ENCODE measurements around the gene PATJ. TPM values are rescaled to one million over a fixed set of nuclear protein-coding genes. Genes with fewer than 3 reads are reported as not detected.

The PATJ gene
- total and polyA plus RNA-seq, 2 donors (not counting 3 experiments of a cell fraction or from before 2014, with no cell fraction given) = 1.1 to 3.0 TPM

DNA sequence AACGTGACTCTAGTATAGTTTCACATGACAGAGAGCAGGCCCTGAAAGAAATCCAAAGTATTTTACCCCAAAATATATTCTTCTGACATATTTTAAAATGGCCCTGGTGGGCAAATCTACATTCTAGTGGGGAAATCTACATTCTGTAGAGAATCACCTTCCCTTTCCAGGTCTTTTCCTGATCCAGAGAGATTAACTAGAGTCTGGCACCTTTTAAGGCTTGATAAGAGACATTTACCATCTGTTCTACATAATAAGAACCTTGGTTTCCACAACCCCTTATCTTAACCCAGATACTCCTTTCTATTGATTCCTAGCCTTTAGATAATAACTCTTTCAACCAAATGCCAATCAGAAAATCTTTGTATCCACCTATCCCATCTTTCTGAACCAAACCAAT is 435.3 kb downstream of the PATJ start:
- H3K27ac ChIP-seq (ENCODE audit: insufficient read depth, low read depth, low read length) = no peak overlapping the region
- H3K9ac ChIP-seq (replicated peaks; ENCODE audit: extremely low read depth, insufficient read depth, low read length) = no peak overlapping the region
- ChIA-PET CTCF (no interaction called here), POLR2A (no interaction called here)
- TF ChIP-seq, protein P1, sequence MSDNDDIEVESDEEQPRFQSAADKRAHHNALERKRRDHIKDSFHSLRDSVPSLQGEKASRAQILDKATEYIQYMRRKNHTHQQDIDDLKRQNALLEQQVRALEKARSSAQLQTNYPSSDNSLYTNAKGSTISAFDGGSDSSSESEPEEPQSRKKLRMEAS (IDR thresholded peaks at IDR 0.05; ENCODE audit: insufficient read depth, insufficient read length) = no peak
- TF ChIP-seq POLR2A (IDR thresholded peaks at IDR 0.05; ENCODE audit: low read depth, low read length) (no peak), JUN (IDR thresholded peaks at IDR 0.05; ENCODE audit: borderline replicate concordance, insufficient read depth, insufficient read length, low read depth) (no peak), FOS (IDR thresholded peaks at IDR 0.05; ENCODE audit: borderline replicate concordance, insufficient read depth, low read length) (no peak), MYC (IDR thresholded peaks at IDR 0.05; ENCODE audit: low read depth, low read length) (no peak), POLR2AphosphoS5 (IDR thresholded peaks at IDR 0.05; ENCODE audit: insufficient read depth, low read depth, low read length) (no peak), GATA2 (IDR thresholded peaks at IDR 0.05; ENCODE audit: insufficient read depth, insufficient read length, low read depth, low read length) (no peak), EZH2 (IDR thresholded peaks at IDR 0.05; ENCODE audit: borderline replicate concordance, low read depth, low read length, severe bottlenecking) (no peak)
- TF ChIP-seq, protein P2, sequence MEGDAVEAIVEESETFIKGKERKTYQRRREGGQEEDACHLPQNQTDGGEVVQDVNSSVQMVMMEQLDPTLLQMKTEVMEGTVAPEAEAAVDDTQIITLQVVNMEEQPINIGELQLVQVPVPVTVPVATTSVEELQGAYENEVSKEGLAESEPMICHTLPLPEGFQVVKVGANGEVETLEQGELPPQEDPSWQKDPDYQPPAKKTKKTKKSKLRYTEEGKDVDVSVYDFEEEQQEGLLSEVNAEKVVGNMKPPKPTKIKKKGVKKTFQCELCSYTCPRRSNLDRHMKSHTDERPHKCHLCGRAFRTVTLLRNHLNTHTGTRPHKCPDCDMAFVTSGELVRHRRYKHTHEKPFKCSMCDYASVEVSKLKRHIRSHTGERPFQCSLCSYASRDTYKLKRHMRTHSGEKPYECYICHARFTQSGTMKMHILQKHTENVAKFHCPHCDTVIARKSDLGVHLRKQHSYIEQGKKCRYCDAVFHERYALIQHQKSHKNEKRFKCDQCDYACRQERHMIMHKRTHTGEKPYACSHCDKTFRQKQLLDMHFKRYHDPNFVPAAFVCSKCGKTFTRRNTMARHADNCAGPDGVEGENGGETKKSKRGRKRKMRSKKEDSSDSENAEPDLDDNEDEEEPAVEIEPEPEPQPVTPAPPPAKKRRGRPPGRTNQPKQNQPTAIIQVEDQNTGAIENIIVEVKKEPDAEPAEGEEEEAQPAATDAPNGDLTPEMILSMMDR (IDR thresholded peaks at IDR 0.05; ENCODE audit: extremely low read depth in 1 of 2, insufficient read depth in 1 of 2, low read depth in 1 of 2, low read length in 2 of 2) = no peak
- no peaks in the 10 kb centered on the region for H3K9me3 ChIP-seq (replicated peaks; ENCODE audit: control insufficient read depth, insufficient read depth, low read length)
- H3K4me3 ChIP-seq (replicated peaks in 1 of 3; ENCODE audit: insufficient read depth in 1 of 3, low read depth in 1 of 3, low read length in 3 of 3) = no peak overlapping the region
- FAIRE-seq (no peak), DNase-seq (ENCODE audit: low read depth, low spot score) (no peak)
- intact Hi-C loops (cut with micrococcal nuclease) (no loop called here), dilution Hi-C loops (cut with MboI; ENCODE audit: extremely low pct_ligation_motif_present, low sequenced_read_pairs) (no loop called here)
- no peaks in the 10 kb centered on the region for H4K20me1 ChIP-seq (replicated peaks; ENCODE audit: control insufficient read depth, extremely low read depth, insufficient read depth, low read length)
- H3K27me3 ChIP-seq (ENCODE audit: control insufficient read depth in 2 of 2, insufficient read depth in 2 of 2, low read length in 2 of 2) = no peaks in the 10 kb centered on the region
- H3K36me3 ChIP-seq (ENCODE audit: control insufficient read depth in 2 of 2, extremely low read depth in 1 of 2, insufficient read depth in 2 of 2, low read length in 2 of 2) = no peaks in the 10 kb centered on the region
- H3K4me1 ChIP-seq (ENCODE audit: control insufficient read depth, extremely low read depth, insufficient read depth, low read length) = no peaks in the 10 kb centered on the region
- H3K9me1 ChIP-seq (replicated peaks; ENCODE audit: control insufficient read depth, extremely low read depth, insufficient read depth, low read length) = no peaks in the 10 kb centered on the region
- no peak overlapping the region for H2AFZ ChIP-seq (ENCODE audit: low read depth, low read length)
- no peaks in the 10 kb centered on the region for H3K79me2 ChIP-seq (ENCODE audit: control insufficient read depth, insufficient read depth, low read length)
- BruUV-seq (replicated peaks) = no TSS peak
- H3K4me2 ChIP-seq (ENCODE audit: insufficient read depth, low read length) = no peak overlapping the region

Data from endothelial cell of umbilical vein (primary cell).